ENCODE measurements around the gene TANGO6.

Gene TANGO6

GRCh38 chr16:68866933-68867332 is 23.6 kb downstream of the TANGO6 start:
- no peak for DNase-seq (ENCODE audit: low read depth)

- DNase-seq (ENCODE audit: low read depth), result no peak
Measured at GRCh38 chr16:68869492-68870088, 26.3 kb downstream of the TANGO6 start.

- DNase-seq (ENCODE audit: low read depth), result no peak
Measured at GRCh38 chr16:68873635-68874471, 30.5 kb downstream of the TANGO6 start.

GRCh38 chr16:68875871-68876270 is 32.5 kb downstream of the TANGO6 start:
- DNase-seq (ENCODE audit: low read depth), result no peak

GRCh38 chr16:68883685-68884084 is 40.4 kb downstream of the TANGO6 start:
- DNase-seq (ENCODE audit: low read depth), result no peak

- DNase-seq (ENCODE audit: low read depth), result no peak
Measured at GRCh38 chr16:68884401-68884800, 41.1 kb downstream of the TANGO6 start.

GRCh38 chr16:68884861-68885720 is 41.8 kb downstream of the TANGO6 start:
- no peak for DNase-seq (ENCODE audit: low read depth)

- DNase-seq (ENCODE audit: low read depth), result no peak
Measured at GRCh38 chr16:68887107-68887506, 43.8 kb downstream of the TANGO6 start.

- no peak for DNase-seq (ENCODE audit: low read depth)
Measured at GRCh38 chr16:68889508-68890150, 46.3 kb downstream of the TANGO6 start.

- no peak for DNase-seq (ENCODE audit: low read depth)
Measured at GRCh38 chr16:68892214-68892613, 48.9 kb downstream of the TANGO6 start.

- no peak for DNase-seq (ENCODE audit: low read depth)
Measured at GRCh38 chr16:68892898-68893297, 49.6 kb downstream of the TANGO6 start.

GRCh38 chr16:68893710-68894705 is 50.7 kb downstream of the TANGO6 start:
- no peak for DNase-seq (ENCODE audit: low read depth)

- DNase-seq (ENCODE audit: low read depth), result no peak
Measured at GRCh38 chr16:68894714-68895113, 51.4 kb downstream of the TANGO6 start.

- no peak for DNase-seq (ENCODE audit: low read depth)
Measured at GRCh38 chr16:68898026-68898425, 54.7 kb downstream of the TANGO6 start.

- DNase-seq (ENCODE audit: low read depth), result no peak
Measured at GRCh38 chr16:68900009-68900408, 56.7 kb downstream of the TANGO6 start.

- no peak for DNase-seq (ENCODE audit: low read depth)
Measured at GRCh38 chr16:68902003-68902968, 59.0 kb downstream of the TANGO6 start.

GRCh38 chr16:68902969-68903345 is 59.6 kb downstream of the TANGO6 start:
- no peak for DNase-seq (ENCODE audit: low read depth)

GRCh38 chr16:68907297-68907696 is 64.0 kb downstream of the TANGO6 start:
- DNase-seq (ENCODE audit: low read depth), result no peak

- DNase-seq (ENCODE audit: low read depth), result no peak
Measured at GRCh38 chr16:68907781-68908181, 64.5 kb downstream of the TANGO6 start.
